Lower lobe of right lung (tissue), 2 donors: ENCODE measurements around the gene FAM181A. TPM values are rescaled to one million over a fixed set of nuclear protein-coding genes. Genes with fewer than 3 reads are reported as not detected.

ENCODE experiments used
- ATAC-seq, 2 donors: fragments of 200-7000 bp; cut with Tn5 transposase; one replicate each; pipeline ENCODE4 v1.9.1; 2020 to 2022; ENCODE audit warnings: mild to moderate bottlenecking in 2 of 2, moderate library complexity in 2 of 2
- DNase-seq: peaks from one replicate; pipeline ENCODE4 v3.0.0-alpha.2; 2020
- H3K27ac ChIP-seq: fragments of 200-600 bp; one replicate; pipeline ENCODE4 v1.8.0; 2022
- H3K27me3 ChIP-seq: fragments of 200-600 bp; one replicate; pipeline ENCODE4 v1.8.0; 2022; ENCODE audit warnings: low read depth
- H3K36me3 ChIP-seq: fragments of 200-600 bp; one replicate; pipeline ENCODE4 v1.8.0; 2022; ENCODE audit warnings: mild to moderate bottlenecking
- H3K4me1 ChIP-seq: fragments of 200-600 bp; one replicate; pipeline ENCODE4 v1.8.0; 2022
- H3K4me3 ChIP-seq: fragments of 200-600 bp; one replicate; pipeline ENCODE4 v1.8.0; 2022; ENCODE audit warnings: mild to moderate bottlenecking
- H3K9me3 ChIP-seq: fragments of 200-600 bp; one replicate; pipeline ENCODE4 v1.8.0; 2022
- CTCF ChIP-seq: fragments of 200-600 bp; IDR thresholded peaks from one replicate; pipeline ENCODE4 v1.8.0; 2022; ENCODE audit warnings: antibody characterized with exemption, mild to moderate bottlenecking
- intact Hi-C: fragments of 100-400 bp; cut with DNase I; formaldehyde crosslinking; loops from one replicate; pipeline ENCODE4 v1.11.0; 2022
- total RNA-seq: library from RNA; stranded (reverse); fragmentation: NEBNext Ultra II Directional; extraction: Animal tissue kit (Norgen Biotek cat#: 25700); gene quantifications from one replicate; pipeline ENCODE4 v1.2.1, GENCODE V29; 2021
- donor health status: DM: no; HTN: yes; CAD: no; lungs with severe emphysema.

The FAM181A gene
- total RNA-seq, 1 donor from 2014 or later, result 6.4 TPM

GRCh38 chr14:93932642-93933041 lies 5.5 kb downstream of the FAM181A start:
- no peaks in the 10 kb centered on the region for H3K4me1 ChIP-seq
- H3K4me3 ChIP-seq, result no peak overlapping the region
- no peak overlapping the region for H3K27ac ChIP-seq
- intact Hi-C loops, result no loop called here
- TF ChIP-seq CTCF, result no peak
- no peaks in the 10 kb centered on the region for H3K36me3 ChIP-seq
- ATAC-seq (no peak), DNase-seq (no peak)
- H3K27me3 ChIP-seq, result peaks cover 16% of the 10 kb centered on the region
- no peaks in the 10 kb centered on the region for H3K9me3 ChIP-seq

- peaks cover 32% of the 10 kb centered on the region for H3K27me3 ChIP-seq
- H3K9me3 ChIP-seq, result no peaks in the 10 kb centered on the region
- TF ChIP-seq CTCF, result no peak
- no peak overlapping the region for H3K4me3 ChIP-seq
- H3K4me1 ChIP-seq, result peaks cover 9% of the 10 kb centered on the region
- no peak overlapping the region for H3K27ac ChIP-seq
- intact Hi-C loops, result loop anchor here (5.0 kb wide), 1 partner anchor 67 kb away; no protein-coding TSS in a partner anchor
- no peak for ATAC-seq
- no peak for DNase-seq
- H3K36me3 ChIP-seq, result no peaks in the 10 kb centered on the region
Measured at GRCh38 chr14:93935213-93935612, 8.1 kb downstream of the FAM181A start.

GRCh38 chr14:93936245-93936644 lies 9.1 kb downstream of the FAM181A start:
- Histone ChIP-seq H3K27ac (no peak overlapping the region), H3K27me3 (peaks cover 32% of the 10 kb centered on the region), H3K36me3 (no peaks in the 10 kb centered on the region), H3K4me1 (peaks cover 9% of the 10 kb centered on the region), H3K4me3 (no peak overlapping the region), H3K9me3 (no peaks in the 10 kb centered on the region)
- ATAC-seq, result peak in 1 of 2 donors; percentile 34
- no peak for DNase-seq
- TF ChIP-seq CTCF, result peak; percentile 28
- intact Hi-C loops, result loop anchor here (5.0 kb wide), 1 partner anchor 66 kb away; no protein-coding TSS in a partner anchor

GRCh38 chr14:93936926-93937325 lies 9.8 kb downstream of the FAM181A start:
- Histone ChIP-seq H3K4me3 (no peak overlapping the region), H3K36me3 (no peaks in the 10 kb centered on the region), H3K4me1 (peaks cover 9% of the 10 kb centered on the region), H3K9me3 (no peaks in the 10 kb centered on the region), H3K27ac (no peak overlapping the region), H3K27me3 (peaks cover 32% of the 10 kb centered on the region)
- no peak for TF ChIP-seq CTCF
- ATAC-seq (no peak), DNase-seq (no peak)
- intact Hi-C loops, result loop anchor here (5.0 kb wide), 1 partner anchor 65 kb away; no protein-coding TSS in a partner anchor

- intact Hi-C loops, result loop anchor here (5.0 kb wide), 1 partner anchor 65 kb away; no protein-coding TSS in a partner anchor
- no peaks in the 10 kb centered on the region for H3K36me3 ChIP-seq
- peaks cover 32% of the 10 kb centered on the region for H3K27me3 ChIP-seq
- ATAC-seq, result no peak
- H3K27ac ChIP-seq, result no peak overlapping the region
- TF ChIP-seq CTCF, result no peak
- peaks cover 9% of the 10 kb centered on the region for H3K4me1 ChIP-seq
- peak; percentile 47 for DNase-seq
- H3K9me3 ChIP-seq, result no peaks in the 10 kb centered on the region
- no peak overlapping the region for H3K4me3 ChIP-seq
Measured at GRCh38 chr14:93937519-93937918, 10.4 kb downstream of the FAM181A start.
